GM12872 (cell line): Measurements from ENCODE around the gene FNDC8.

ENCODE experiments used
- TF ChIP-seq, protein P1 (sequence below): IDR thresholded peaks from 3 replicates; pipeline ENCODE4 v1.5.1; 2011; ENCODE audit warnings: low read depth, mild to moderate bottlenecking, low read length, moderate library complexity; ENCODE audit not compliant: insufficient read depth

Gene FNDC8

GRCh38 chr17:35088356-35088880 is 33.0 kb upstream of the FNDC8 start:
- TF ChIP-seq, protein P1, sequence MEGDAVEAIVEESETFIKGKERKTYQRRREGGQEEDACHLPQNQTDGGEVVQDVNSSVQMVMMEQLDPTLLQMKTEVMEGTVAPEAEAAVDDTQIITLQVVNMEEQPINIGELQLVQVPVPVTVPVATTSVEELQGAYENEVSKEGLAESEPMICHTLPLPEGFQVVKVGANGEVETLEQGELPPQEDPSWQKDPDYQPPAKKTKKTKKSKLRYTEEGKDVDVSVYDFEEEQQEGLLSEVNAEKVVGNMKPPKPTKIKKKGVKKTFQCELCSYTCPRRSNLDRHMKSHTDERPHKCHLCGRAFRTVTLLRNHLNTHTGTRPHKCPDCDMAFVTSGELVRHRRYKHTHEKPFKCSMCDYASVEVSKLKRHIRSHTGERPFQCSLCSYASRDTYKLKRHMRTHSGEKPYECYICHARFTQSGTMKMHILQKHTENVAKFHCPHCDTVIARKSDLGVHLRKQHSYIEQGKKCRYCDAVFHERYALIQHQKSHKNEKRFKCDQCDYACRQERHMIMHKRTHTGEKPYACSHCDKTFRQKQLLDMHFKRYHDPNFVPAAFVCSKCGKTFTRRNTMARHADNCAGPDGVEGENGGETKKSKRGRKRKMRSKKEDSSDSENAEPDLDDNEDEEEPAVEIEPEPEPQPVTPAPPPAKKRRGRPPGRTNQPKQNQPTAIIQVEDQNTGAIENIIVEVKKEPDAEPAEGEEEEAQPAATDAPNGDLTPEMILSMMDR, result no peak

DNA sequence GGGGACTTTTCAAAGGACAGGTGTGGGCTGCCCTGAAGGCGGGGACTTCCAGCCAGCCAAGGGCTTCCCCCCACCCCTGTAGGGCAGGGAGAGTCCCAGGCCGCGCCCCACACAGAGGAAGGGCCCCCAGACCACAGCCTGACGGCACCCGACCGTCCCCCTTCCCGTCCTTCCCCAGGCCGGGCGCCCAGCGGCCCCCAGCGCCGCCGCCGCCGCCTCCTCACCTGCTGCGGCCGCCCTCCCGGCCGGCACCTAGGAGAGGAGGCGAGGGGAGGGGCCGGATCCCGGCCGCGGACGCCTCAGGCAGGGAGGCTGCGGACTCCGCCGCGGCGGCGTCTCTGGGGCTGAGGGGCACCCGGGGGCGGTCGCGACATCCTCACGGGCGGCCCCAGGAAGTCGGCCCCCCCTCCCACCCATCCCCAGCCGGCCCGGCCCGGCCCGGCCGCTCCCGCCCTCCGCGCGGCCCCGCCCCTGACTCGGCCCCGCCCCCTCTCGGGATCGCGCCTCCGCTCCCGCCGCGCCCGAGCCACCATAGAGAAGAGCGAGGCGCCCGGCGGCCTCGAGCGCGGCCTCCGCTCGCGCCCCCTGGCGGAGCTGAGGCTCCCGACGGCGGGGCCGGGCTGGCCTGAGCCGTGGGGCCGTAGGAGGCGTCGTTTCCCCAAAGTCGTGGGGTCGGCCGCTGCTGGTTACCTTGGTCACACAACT is 32.4 kb upstream of the FNDC8 start:
- TF ChIP-seq, protein P1, result peak; percentile 72

DNA sequence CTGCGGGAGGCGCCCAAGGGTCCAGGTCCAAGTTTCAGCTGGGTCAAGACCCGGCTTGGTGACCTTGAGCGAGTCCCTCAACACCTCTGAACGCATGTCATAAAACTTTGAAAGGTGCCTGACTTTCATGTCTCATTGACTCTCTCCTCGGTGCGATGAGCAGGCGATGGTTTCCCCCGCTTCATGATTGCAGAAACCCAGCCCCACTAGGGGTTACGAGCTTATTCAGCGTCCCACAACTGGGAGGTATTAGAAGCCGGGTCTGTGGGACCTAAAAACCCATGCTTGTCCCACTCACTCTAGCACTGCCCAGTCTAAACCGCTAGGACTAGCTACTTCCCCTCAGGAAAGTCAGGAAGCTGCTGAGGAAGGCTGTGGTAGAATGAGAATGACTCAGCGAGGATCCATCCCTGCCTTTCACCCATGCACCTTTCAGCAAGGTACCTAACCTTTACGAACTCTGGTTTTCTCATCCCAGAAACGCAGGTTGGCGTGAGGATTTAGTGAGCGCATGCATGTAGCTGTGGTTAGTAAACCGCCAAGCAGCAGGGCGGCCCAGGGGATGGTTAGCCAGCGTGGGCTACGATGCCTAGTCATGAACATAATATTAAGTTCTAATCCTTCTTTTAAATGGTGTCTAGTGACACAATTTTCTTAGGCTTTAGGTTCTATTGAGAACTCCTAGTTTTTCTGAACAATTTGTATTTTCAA is 31.7 kb upstream of the FNDC8 start:
- TF ChIP-seq, protein P1, result peak; percentile 19; the same call in 1 of the 3 replicates

DNA sequence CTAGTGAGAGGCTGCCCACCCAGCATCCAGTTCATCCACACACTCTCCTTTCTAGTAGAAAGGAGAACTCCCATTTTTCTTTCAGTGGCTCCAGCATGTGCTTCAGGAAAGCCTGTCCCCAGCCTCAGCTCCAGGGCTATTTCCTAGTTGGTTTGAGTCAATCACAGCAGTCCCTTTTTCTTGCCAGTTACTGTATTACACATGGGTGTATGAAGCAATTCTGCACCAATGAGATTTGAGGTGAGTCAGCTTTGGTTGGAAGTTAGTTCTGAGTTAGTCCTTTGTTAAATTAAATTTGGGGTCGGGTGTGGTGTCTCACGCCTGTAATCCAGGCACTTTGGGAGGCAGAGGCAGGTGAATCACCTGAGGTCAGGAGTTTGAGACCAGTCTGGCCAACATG is 26.5 kb upstream of the FNDC8 start:
- TF ChIP-seq, protein P1, result no peak

DNA sequence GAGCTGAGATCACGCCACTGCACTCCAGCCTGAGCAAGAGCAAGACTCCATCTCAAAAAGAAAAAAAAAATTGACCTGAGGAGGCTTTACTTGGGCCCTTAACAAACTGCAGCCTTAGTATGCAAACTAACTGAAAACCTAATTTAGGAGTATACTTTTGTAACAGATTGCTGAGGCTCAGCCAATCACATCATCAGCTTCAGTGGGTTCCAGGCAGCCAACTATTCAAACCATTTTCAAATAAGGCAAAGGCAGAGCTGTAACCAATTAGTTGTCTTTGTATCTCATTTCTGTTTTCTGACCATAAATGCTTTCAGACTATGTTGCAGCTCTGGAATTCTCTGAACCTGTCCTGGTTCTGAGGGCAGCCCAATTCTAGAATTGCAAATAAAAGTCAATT is 25.7 kb upstream of the FNDC8 start:
- TF ChIP-seq, protein P1, result no peak

DNA sequence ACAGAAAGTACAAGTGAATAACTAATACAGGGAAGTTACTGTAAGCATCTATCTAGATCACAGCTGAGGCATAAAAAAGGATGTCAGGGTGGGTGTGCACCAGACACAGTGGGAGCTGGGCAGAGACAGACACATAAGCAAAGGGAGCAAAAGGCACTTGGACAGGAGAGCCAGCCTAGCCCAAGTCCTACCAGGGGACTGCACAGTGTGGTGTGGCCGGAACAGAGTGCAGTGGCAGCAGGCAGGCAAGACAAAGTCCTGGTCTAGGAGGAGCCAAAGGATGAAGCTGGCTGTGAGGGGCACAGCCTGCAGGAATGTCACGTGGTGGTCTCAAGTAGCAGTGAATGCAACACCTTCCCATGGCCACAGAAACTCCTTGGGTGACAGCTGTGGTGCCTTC is 23.6 kb upstream of the FNDC8 start:
- TF ChIP-seq, protein P1, result no peak

GRCh38 chr17:35099908-35100307 is 21.5 kb upstream of the FNDC8 start:
- TF ChIP-seq, protein P1, result no peak
